Measurements from ENCODE around the gene TOP2B. TPM values are rescaled to one million over a fixed set of nuclear protein-coding genes. Genes with fewer than 3 reads are reported as not detected.

The TOP2B gene
- total RNA-seq, 1 experiment from 2014 or later = 77.0 TPM

- peak in 1 of 2 experiments; percentile 5 for DNase-seq (ENCODE audit: low read depth in 1 of 2, low spot score in 2 of 2)
- Histone ChIP-seq H3K27me3 (replicated peaks) (no peaks in the 10 kb centered on the region), H3K36me3 (peaks cover 8% of the 10 kb centered on the region), H3K27ac (no peak overlapping the region), H3K4me3 (peak overlapping the region; percentile 95), H3K9me3 (replicated peaks) (0 out of 2 replicates have a peak, but pooled peaks cover 3% of the 10 kb centered on the region), H3K4me1 (replicated peaks) (peaks cover 12% of the 10 kb centered on the region)
Measured at GRCh38 chr3:25662736-25663320, 1.9 kb downstream of the TOP2B start.

DNA sequence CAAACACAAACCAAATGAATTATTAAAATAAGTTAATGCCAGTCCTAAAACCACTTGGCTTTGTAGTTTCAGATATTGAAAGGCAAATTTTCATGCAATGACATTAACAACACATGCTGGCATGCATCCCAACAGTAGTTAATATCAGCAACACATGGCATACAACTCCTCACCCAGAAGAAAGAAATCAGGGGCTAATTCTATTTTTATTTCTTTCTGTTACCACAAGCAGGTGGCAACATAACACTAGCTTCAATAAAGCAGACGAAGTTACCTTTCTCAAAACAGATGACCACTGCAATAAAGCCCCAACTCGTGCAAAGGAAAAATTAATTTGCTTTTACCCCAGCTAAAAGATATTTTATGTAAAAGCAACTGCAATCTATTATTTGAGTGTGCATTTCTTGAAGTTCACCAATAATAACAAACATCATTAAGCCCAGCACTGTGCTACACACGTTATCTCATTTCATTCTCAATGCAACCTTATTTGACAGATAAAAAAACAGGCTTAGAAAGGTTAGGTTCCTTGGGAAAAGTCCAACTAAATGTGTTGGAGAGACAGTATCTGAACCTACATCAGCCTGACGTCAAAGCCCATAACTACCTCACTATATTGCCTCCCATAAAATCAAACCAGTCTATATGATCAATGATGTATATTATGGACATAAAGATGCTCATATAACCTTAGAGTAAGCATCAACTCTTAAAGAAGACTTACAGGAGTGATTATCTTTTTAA lies 2.8 kb downstream of the TOP2B start:
- no peaks in the 10 kb centered on the region for H3K27me3 ChIP-seq (replicated peaks)
- H3K36me3 ChIP-seq = peaks cover 8% of the 10 kb centered on the region
- peaks cover 12% of the 10 kb centered on the region for H3K4me1 ChIP-seq (replicated peaks)
- H3K9me3 ChIP-seq (replicated peaks) = 0 out of 2 replicates have a peak, but pooled peaks cover 3% of the 10 kb centered on the region
- no peak overlapping the region for H3K27ac ChIP-seq
- no peak overlapping the region for H3K4me3 ChIP-seq
- no peak for DNase-seq (ENCODE audit: low read depth in 1 of 2, low spot score in 2 of 2)

DNA sequence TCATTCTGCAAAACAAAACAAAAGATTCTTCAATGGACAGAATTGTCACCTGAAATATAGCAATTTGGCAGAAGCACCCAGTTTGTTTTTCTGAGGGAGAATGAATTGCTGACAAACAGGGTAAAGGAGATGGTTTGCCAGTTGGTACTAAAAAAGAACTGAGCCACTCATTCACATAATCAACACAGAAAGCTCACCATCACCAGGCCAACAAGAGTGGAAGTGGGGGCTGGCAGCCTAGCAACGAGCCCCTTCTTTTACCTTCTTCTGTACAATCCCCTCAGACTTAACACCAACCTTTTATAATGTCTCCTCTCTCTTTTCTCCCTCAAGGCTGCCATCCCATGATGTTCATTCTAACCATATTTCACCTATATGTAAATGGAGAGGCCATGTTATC lies 5.9 kb downstream of the TOP2B start:
- H3K9me3 ChIP-seq (replicated peaks) = no peaks in the 10 kb centered on the region
- no peaks in the 10 kb centered on the region for H3K27me3 ChIP-seq (replicated peaks)
- peaks cover 5% of the 10 kb centered on the region for H3K4me1 ChIP-seq (replicated peaks)
- no peak overlapping the region for H3K27ac ChIP-seq
- H3K4me3 ChIP-seq = no peak overlapping the region
- no peak for DNase-seq (ENCODE audit: low read depth in 1 of 2, low spot score in 2 of 2)
- H3K36me3 ChIP-seq = no peaks in the 10 kb centered on the region

GRCh38 chr3:25657293-25657692 lies 7.4 kb downstream of the TOP2B start:
- no peaks in the 10 kb centered on the region for H3K27me3 ChIP-seq (replicated peaks)
- H3K27ac ChIP-seq = no peak overlapping the region
- no peak for DNase-seq (ENCODE audit: low read depth in 1 of 2, low spot score in 2 of 2)
- no peaks in the 10 kb centered on the region for H3K9me3 ChIP-seq (replicated peaks)
- H3K4me1 ChIP-seq (replicated peaks) = no peaks in the 10 kb centered on the region; the same call in 1 of the 2 replicates
- H3K4me3 ChIP-seq = no peak overlapping the region
- H3K36me3 ChIP-seq = no peaks in the 10 kb centered on the region

DNA sequence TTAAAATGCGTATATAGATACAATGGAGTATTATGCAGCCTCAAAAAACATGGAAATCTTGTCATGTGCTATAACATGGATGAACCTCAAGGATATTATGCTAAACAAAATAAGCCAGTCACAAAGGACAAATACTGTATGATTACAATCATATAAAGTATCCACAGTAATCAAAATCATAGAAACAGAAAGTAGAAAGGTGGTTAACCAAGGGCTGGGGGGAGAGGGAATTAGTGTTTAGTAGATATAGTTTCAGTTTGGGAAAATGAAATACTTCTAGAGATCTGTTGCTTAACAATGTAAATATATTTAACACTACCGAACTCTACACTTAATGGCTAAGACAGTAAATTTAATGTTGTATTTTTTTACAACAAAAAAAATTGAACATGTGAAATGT lies 9.0 kb downstream of the TOP2B start:
- Histone ChIP-seq H3K36me3 (peaks cover under 1% of the 10 kb centered on the region; the same call in 1 of the 2 replicates), H3K27me3 (replicated peaks) (no peaks in the 10 kb centered on the region), H3K9me3 (replicated peaks) (no peaks in the 10 kb centered on the region), H3K4me1 (replicated peaks) (no peaks in the 10 kb centered on the region; the same call in 1 of the 2 replicates), H3K4me3 (no peak overlapping the region), H3K27ac (no peak overlapping the region)
- no peak for DNase-seq (ENCODE audit: low read depth in 1 of 2, low spot score in 2 of 2)

GRCh38 chr3:25654576-25654975 lies 10.1 kb downstream of the TOP2B start:
- no peaks in the 10 kb centered on the region; the same call in 1 of the 2 replicates for H3K4me1 ChIP-seq (replicated peaks)
- H3K36me3 ChIP-seq = peaks cover 7% of the 10 kb centered on the region; the same call in 1 of the 2 replicates

GRCh38 chr3:25653322-25653721 lies 11.4 kb downstream of the TOP2B start:
- no peak overlapping the region for H3K4me3 ChIP-seq
- no peaks in the 10 kb centered on the region for H3K27me3 ChIP-seq (replicated peaks)
- peaks cover 7% of the 10 kb centered on the region; the same call in 1 of the 2 replicates for H3K36me3 ChIP-seq
- H3K27ac ChIP-seq = no peak overlapping the region
- no peak for DNase-seq (ENCODE audit: low read depth in 1 of 2, low spot score in 2 of 2)
- no peaks in the 10 kb centered on the region for H3K9me3 ChIP-seq (replicated peaks)
- no peaks in the 10 kb centered on the region; the same call in 1 of the 2 replicates for H3K4me1 ChIP-seq (replicated peaks)

More at GRCh38 chr3:25654576-25654975, 10.1 kb downstream of the TOP2B start:
- Histone ChIP-seq H3K27me3 (replicated peaks) (no peaks in the 10 kb centered on the region), H3K27ac (no peak overlapping the region), H3K9me3 (replicated peaks) (no peaks in the 10 kb centered on the region), H3K4me3 (no peak overlapping the region)
- DNase-seq (ENCODE audit: low read depth in 1 of 2, low spot score in 2 of 2) = no peak

DNA sequence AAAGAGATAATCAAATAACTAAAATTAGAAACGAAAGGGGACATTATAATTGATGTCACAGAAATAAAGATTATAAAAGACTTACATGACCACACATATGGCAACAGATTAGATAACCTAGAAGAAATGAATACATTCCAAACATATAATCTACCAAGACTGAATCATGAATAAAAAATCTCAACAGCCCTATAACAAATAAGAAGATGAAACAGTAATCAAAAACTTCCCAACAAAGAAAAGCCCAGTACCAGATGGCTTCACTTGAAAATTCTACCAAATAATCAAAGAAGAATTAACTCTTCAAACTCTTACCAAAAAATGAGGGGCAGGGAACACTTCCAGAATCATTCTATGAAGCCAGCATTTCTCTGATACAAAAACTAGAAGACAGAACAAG lies 11.8 kb downstream of the TOP2B start:
- H3K27ac ChIP-seq = no peak overlapping the region
- no peak for DNase-seq (ENCODE audit: low read depth in 1 of 2, low spot score in 2 of 2)
- H3K36me3 ChIP-seq = peaks cover 7% of the 10 kb centered on the region; the same call in 1 of the 2 replicates
- H3K4me1 ChIP-seq (replicated peaks) = no peaks in the 10 kb centered on the region; the same call in 1 of the 2 replicates
- no peak overlapping the region for H3K4me3 ChIP-seq
- no peaks in the 10 kb centered on the region for H3K9me3 ChIP-seq (replicated peaks)
- H3K27me3 ChIP-seq (replicated peaks) = no peaks in the 10 kb centered on the region

DNA sequence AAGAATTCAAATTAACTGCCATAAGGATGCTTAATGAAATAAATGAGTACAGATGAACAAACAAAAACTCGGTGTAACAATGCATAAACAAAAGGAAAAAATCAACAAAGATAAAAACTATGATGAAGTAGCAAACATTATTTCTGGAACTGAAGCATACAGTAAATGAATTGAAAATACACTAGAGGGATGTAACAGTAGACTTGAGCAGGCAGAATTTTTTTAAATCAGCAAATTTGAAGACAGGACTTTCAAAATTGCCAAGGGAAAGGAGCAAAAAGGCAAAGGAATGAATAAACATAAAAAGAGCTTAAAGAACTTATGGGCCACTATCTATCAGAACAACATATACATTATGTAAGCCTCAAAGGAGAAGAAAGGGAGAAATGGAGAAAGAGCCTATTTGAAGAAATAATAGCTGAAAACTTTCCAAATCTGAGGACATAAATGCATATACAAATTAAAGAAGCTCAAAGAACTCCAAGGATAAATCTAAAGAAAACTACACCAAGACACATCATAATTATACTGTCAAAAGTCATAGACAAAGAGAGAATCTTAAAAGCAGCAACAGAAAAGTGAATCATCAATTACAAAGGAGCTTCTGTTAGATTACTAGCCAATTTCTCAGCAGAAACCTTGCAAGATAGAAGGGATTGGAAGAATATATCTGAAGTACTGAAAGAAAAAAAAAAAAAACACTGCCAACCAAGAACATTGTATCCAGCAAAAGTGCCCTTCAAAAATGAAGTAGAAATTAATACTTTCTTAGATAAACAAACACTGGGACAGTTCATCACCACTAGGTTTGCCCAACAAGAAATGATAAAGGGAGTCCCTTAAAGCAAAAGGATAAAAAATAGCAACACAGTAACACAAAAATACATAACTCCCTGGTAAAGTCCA lies 15.5 kb downstream of the TOP2B start:
- Histone ChIP-seq H3K4me3 (no peak overlapping the region), H3K9me3 (replicated peaks) (no peaks in the 10 kb centered on the region), H3K36me3 (peaks cover 7% of the 10 kb centered on the region; the same call in 1 of the 2 replicates), H3K27me3 (replicated peaks) (no peaks in the 10 kb centered on the region), H3K27ac (no peak overlapping the region), H3K4me1 (replicated peaks) (no peaks in the 10 kb centered on the region; the same call in 1 of the 2 replicates)
- no peak for DNase-seq (ENCODE audit: low read depth in 1 of 2, low spot score in 2 of 2)

DNA sequence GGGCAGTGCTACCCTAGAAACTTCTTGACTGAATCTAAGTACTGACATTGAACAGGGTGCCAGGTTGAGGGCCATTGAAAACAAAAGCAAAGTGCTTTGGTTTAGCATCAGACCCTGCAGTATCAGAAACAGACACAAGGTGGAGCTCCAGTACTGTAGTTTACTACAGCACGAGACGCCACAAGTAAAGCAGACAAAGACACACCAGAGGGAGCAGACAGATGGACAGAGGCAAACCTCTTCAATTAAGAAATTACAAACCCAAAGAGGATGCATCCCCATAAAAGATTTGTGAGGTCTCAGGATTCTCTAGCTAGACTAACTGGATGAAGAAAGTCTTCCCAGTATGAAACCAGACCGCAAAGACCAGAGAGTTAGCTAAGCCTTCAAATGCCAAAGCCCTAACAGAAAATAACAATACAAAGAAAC lies 16.6 kb downstream of the TOP2B start:
- Histone ChIP-seq H3K27ac (no peak overlapping the region), H3K9me3 (replicated peaks) (no peaks in the 10 kb centered on the region), H3K4me3 (no peak overlapping the region), H3K36me3 (peaks cover 10% of the 10 kb centered on the region; the same call in 1 of the 2 replicates), H3K27me3 (replicated peaks) (no peaks in the 10 kb centered on the region), H3K4me1 (replicated peaks) (no peaks in the 10 kb centered on the region; the same call in 1 of the 2 replicates)
- peak; percentile 57 to 77 for DNase-seq (ENCODE audit: low read depth in 1 of 2, low spot score in 2 of 2)

GRCh38 chr3:25635038-25635437 lies 29.7 kb downstream of the TOP2B start:
- Histone ChIP-seq H3K4me1 (replicated peaks) (no peaks in the 10 kb centered on the region), H3K36me3 (peaks cover 23% of the 10 kb centered on the region), H3K27ac (no peak overlapping the region), H3K9me3 (replicated peaks) (no peaks in the 10 kb centered on the region), H3K27me3 (replicated peaks) (no peaks in the 10 kb centered on the region), H3K4me3 (no peak overlapping the region)
- DNase-seq (ENCODE audit: low read depth in 1 of 2, low spot score in 2 of 2) = no peak

DNA sequence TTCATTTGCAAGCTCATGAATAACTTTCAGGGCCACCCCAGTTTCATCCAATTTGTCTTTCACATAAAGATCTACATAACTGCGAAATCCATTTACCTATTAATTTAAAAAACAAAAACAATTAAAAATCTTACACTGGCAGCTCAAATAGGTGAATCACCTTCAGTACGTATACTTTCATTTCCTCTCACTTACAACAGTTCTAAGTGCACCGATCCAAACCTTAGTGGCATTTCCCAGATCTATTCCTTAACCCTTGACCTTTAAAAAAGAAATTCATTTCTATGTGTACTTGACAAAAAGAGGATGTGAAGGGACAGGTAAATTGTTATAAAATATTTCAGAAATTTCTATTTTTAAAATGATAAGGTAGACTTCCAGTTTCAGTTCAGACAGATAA lies 30.8 kb downstream of the TOP2B start:
- Histone ChIP-seq H3K27ac (no peak overlapping the region), H3K4me3 (no peak overlapping the region), H3K36me3 (peaks cover 26% of the 10 kb centered on the region), H3K4me1 (replicated peaks) (no peaks in the 10 kb centered on the region), H3K9me3 (replicated peaks) (no peaks in the 10 kb centered on the region), H3K27me3 (replicated peaks) (no peaks in the 10 kb centered on the region)
- no peak for DNase-seq (ENCODE audit: low read depth in 1 of 2, low spot score in 2 of 2)

GRCh38 chr3:25631989-25632388 lies 32.7 kb downstream of the TOP2B start:
- H3K4me1 ChIP-seq (replicated peaks) = no peaks in the 10 kb centered on the region
- no peak overlapping the region for H3K27ac ChIP-seq
- peaks cover 40% of the 10 kb centered on the region for H3K36me3 ChIP-seq
- no peak overlapping the region for H3K4me3 ChIP-seq
- no peaks in the 10 kb centered on the region for H3K9me3 ChIP-seq (replicated peaks)
- no peaks in the 10 kb centered on the region for H3K27me3 ChIP-seq (replicated peaks)
- DNase-seq (ENCODE audit: low read depth in 1 of 2, low spot score in 2 of 2) = no peak
